GM18868 (cell line): ENCODE results near the gene ACTL10.
"Not testable (repeated sequence)": the region's sequence is repeated elsewhere in the genome, so short reads cannot be mapped to it uniquely, and the experiment has no call there.

Experiments
- ATAC-seq: cut with Tn5 transposase; IDR thresholded peaks from one replicate; pipeline ENCODE4 v1.9.1; 2021; ENCODE audit warnings: mild to moderate bottlenecking, moderate library complexity; ENCODE audit not compliant: unreplicated experiment

The ACTL10 gene

GRCh38 chr20:33666293-33667244 is at the start of gene ACTL10:
TSS of gene ACTL10 (plus strand) at chr20:33666943. CDS start at chr20:33667498, 555 bp downstream.
- peak; percentile 75 for ATAC-seq

- ATAC-seq: no peak
Measured at GRCh38 chr20:33621717-33622400, 44.9 kb upstream of the ACTL10 start.

DNA sequence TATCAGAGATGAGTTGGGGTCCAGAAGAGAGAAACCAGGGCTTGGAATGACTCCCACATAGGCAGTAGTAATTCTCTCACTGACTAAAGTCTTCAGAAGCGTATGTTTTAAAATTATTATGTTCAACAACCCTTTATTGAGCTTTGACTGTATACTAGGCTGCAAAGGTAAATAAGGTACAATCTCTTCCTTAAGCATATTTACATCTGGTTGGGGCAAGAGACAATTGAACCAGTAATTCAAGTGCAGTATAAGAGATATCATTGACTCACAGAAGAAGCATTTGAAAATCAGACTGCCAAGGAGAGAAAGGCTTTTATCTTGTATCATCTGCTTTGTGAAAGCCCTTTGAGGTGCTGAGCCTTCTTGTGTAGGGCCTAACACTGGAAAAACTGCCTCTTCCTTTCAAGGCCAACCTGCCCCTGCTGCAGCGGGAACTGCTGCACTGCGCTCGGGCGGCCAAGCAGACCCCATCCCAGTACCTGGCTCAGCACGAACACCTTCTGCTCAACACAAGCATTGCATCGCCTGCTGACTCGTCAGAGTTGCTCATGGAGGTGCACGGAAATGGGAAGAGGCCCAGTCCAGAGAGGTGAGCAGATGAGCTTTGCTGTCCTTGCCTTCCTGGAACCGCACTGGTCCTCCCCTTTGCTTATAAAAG is 43.9 kb upstream of the ACTL10 start:
- ATAC-seq: no peak

- ATAC-seq: no peak
Measured at GRCh38 chr20:33624399-33624798, 42.3 kb upstream of the ACTL10 start.

DNA sequence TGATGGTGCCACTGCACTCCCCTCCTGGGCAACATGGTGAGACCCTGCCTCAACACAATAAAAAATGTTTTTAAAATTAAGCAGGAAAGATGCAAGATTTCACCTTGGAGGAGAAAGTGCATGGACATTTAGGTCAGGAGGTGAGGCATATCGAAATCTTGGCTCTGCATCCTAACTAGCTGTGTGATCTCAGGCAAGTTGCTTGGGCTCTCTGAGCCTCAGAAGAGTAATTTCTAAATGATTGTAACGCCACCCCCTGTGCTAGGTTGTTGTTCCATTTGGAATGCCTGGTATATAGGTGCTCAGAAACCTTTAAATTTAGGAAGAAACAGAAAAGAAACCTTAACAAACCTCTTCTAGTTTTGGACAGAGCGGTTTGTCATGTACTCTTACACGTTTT is 40.6 kb upstream of the ACTL10 start:
- ATAC-seq: no peak

GRCh38 chr20:33627577-33628216 is 39.0 kb upstream of the ACTL10 start:
- ATAC-seq: no peak

DNA sequence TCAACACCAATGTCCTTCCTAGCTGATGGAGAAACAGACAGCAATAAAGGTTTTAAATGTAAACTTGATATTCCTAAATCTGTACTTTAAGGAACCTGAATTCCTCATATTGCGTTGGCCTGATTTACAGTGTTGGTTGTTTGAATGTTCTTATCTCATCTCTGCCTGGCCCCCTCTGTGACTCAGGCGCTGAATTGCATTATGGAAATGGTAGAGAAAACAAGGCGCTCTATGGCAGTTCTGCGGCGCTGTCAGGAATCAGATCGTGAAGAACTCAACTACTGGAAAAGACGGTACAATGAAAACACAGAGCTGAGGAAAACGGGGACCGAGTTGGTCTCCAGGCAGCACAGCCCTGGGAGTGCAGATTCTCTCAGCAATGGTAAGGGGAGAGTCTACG is 37.2 kb upstream of the ACTL10 start:
- no peak for ATAC-seq

GRCh38 chr20:33629979-33630378 is 36.8 kb upstream of the ACTL10 start:
- no peak for ATAC-seq

- ATAC-seq: no peak
Measured at GRCh38 chr20:33630507-33630906, 36.2 kb upstream of the ACTL10 start.

DNA sequence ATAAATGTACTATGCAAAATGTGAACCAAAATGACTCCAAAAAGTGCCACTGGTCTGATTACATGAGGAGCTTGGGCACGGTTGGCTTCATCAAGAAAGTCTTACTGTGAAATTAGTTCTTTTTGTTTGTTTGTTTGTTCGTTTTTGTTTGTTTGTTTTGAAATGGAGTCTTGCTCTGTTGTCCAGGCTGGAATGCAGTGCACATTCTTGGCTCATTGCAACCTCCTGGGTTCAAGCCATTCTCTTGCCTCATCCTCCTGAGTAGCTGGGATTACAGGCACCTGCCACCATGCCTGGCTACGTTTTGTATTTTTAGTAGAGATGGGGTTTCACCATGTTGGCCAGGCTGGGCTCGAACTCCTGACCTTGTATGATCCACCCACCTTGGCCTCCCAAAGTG is 34.8 kb upstream of the ACTL10 start:
- not testable (repeated sequence) for ATAC-seq

DNA sequence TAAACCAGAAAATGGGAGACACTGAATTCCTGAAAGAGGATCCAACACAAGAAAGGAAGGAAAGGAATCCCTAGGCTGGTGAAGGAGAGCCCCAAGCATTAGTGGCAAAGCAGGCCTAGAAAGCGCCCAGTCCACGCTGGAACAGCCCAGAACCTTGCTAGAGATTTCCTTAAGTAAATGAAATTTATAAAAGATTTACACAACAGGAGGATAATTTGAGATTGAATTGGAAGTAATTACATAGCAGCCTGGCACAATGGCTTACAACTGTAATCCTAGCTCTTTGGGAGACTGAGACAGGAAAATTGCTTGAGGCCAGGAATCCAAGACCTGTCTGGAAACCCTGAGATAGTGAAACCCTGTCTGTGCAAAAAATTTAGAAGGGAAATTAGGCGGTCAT is 31.4 kb upstream of the ACTL10 start:
- ATAC-seq: no peak

DNA sequence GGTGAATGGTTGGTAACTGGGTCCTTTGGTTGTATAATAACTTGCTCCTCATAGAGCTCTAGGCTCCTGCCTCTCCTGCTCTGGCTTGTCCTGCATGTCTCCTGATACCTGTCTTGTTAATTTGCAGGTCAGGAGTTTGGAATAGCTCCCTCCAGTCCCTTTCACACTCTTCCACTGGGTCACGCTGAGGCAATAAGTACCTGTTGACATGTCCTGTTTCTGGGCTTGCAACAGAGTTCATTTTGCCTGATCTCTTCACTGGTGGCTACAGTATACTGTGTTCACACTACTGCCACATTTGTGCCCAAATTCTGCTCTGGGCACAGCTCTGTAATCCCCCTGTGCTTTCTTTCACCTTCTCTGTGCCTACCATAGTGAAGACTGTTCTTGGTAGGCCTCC is 30.0 kb upstream of the ACTL10 start:
- no peak for ATAC-seq

DNA sequence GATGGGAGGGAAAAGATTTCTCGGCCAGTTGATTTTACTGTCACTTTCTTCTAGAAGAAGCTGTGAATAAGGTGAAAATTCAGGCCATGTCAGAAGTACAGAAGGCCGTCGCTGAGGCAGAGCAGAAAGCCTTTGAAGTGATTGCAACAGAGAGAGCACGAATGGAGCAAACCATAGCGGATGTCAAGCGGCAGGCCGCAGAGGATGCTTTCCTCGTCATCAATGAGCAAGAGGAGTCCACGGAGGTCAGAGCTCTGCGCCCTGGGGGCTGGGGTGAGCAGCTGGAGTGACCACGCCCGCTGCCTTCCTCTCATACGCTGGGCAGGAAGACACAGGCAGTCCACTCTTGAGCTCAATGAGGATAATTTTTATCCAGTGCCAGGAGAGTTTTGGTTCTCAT is 26.5 kb upstream of the ACTL10 start:
- no peak for ATAC-seq

- ATAC-seq: no peak
Measured at GRCh38 chr20:33644313-33645071, 22.3 kb upstream of the ACTL10 start.

GRCh38 chr20:33645072-33645358 is 21.7 kb upstream of the ACTL10 start:
- no peak for ATAC-seq

DNA sequence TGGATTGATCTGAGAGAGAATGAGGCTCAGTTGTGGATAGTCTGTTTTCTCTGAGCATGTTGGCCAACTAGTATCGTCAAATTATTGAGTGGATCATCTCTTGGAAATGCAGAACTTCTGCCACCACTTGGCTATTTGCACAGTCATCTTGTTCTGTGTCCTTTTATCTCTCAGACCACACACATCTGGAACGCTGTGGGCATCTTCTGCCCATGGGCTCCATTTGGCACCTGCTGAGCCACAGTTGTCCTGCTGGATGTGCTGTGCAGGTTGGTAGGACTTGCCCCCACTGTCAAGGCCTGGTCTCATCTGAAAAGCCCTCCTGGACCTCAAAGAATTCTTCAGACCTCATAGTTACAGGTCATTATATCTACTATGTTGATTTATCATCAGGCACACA is 21.3 kb upstream of the ACTL10 start:
- ATAC-seq: no peak

GRCh38 chr20:33646191-33646590 is 20.6 kb upstream of the ACTL10 start:
- no peak for ATAC-seq

DNA sequence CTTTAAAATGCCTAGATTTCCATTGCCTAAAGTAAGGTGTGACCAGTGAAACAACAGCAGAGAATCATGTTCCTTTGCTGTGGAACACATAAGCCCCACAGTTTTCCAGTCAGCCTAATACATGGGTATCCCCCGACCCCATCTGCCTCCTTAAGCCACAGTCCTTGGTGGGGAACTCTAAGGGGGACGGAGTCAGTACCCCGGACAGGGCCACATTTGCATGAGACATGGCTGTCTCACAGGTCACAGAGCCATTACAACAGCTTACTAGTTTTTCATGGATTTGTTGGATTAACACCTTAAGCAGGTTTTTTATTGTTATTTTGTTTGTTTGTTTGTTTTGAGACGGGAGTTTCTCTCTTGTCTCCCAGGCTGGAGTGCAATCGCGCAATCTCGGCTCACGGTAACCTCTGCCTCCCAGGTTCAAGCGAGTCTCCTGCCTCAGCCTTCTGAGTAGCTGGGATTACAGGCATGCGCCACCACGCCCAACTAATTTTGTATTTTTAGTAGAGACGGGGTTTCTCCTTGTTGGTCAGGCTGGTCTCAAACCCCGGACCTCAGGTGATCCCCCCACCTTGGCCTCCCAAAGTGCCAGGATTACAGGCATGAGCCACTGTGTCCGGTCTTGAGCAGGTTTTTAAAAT is 19.7 kb upstream of the ACTL10 start:
- ATAC-seq: not testable (repeated sequence)

- peak; percentile 57 for ATAC-seq
Measured at GRCh38 chr20:33647603-33648395, 18.9 kb upstream of the ACTL10 start.
